GM23338 (cell line): ENCODE results near the gene CTDSP2. TPM values are rescaled to one million over a fixed set of nuclear protein-coding genes. Genes with fewer than 3 reads are reported as not detected.

Experiments used
- ATAC-seq: fragments of 200-7000 bp; cut with Tn5 transposase; 3 replicates; pipeline ENCODE4 v1.9.1; 2020
- DNase-seq: peaks from one replicate; pipeline ENCODE4 v3.0.0-alpha.2; 2015; ENCODE audit warnings: low spot score
- H2AFZ ChIP-seq: fragments of 200-600 bp; sonication (generic); 2 replicates; pipeline ENCODE4 v1.8.0; 2016; ENCODE audit warnings: antibody characterized with exemption, mild to moderate bottlenecking, moderate library complexity
- H3F3A ChIP-seq: fragments of 200-600 bp; sonication (generic); replicated peaks from 2 replicates; pipeline ENCODE4 v1.8.0; 2017; ENCODE audit warnings: antibody characterized with exemption, mixed run types, low read depth
- H3K27ac ChIP-seq: fragments of 200-600 bp; sonication (generic); 2 replicates; pipeline ENCODE4 v1.6.1; 2016; ENCODE audit warnings: low read depth
- H3K27me3 ChIP-seq: fragments of 200-600 bp; sonication (generic); 2 replicates; pipeline ENCODE4 v1.8.0; 2016; ENCODE audit warnings: mild to moderate bottlenecking, mixed run types, moderate library complexity; ENCODE audit not compliant: insufficient read depth
- H3K36me3 ChIP-seq: fragments of 200-600 bp; sonication (generic); 2 replicates; pipeline ENCODE4 v1.8.0; 2016; ENCODE audit warnings: mild to moderate bottlenecking; ENCODE audit not compliant: insufficient read depth
- H3K4me1 ChIP-seq: fragments of 200-600 bp; sonication (generic); 2 replicates; pipeline ENCODE4 v1.8.0; 2016; ENCODE audit warnings: mild to moderate bottlenecking, moderate library complexity; ENCODE audit not compliant: insufficient read depth
- H3K4me2 ChIP-seq: fragments of 200-600 bp; sonication (generic); 2 replicates; pipeline ENCODE4 v1.7.1; 2017; ENCODE audit warnings: mixed run types
- H3K4me3 ChIP-seq: fragments of 200-600 bp; sonication (generic); 2 replicates; pipeline ENCODE4 v1.6.1; 2016; ENCODE audit warnings: mixed run types
- H3K79me2 ChIP-seq: fragments of 200-600 bp; sonication (generic); replicated peaks from 2 replicates; pipeline ENCODE4 v1.8.0; 2017; ENCODE audit warnings: mild to moderate bottlenecking; ENCODE audit not compliant: insufficient read depth
- H3K9me2 ChIP-seq: fragments of 200-600 bp; sonication (generic); 2 replicates; pipeline ENCODE4 v1.8.0; 2017; ENCODE audit not compliant: insufficient read depth
- H4K20me1 ChIP-seq: fragments of 200-600 bp; sonication (generic); replicated peaks from 2 replicates; pipeline ENCODE4 v1.8.0; 2017; ENCODE audit warnings: mild to moderate bottlenecking; ENCODE audit not compliant: insufficient read depth
- H3K27ac Mint-ChIP-seq: 2 replicates; pipeline ENCODE4 v1.8.0; 2020; ENCODE audit warnings: inconsistent platforms, mild to moderate bottlenecking, moderate library complexity, mixed read lengths
- H3K27me3 Mint-ChIP-seq: 3 replicates; pipeline ENCODE4 v1.8.0; 2022; ENCODE audit warnings: low read depth, mild to moderate bottlenecking, moderate library complexity, mixed read lengths, inconsistent platforms; ENCODE audit not compliant: insufficient read depth, poor library complexity
- H3K36me3 Mint-ChIP-seq: 3 replicates; pipeline ENCODE4 v1.8.0; 2021; ENCODE audit warnings: low read depth, mild to moderate bottlenecking, inconsistent platforms, moderate library complexity, mixed read lengths
- H3K4me1 Mint-ChIP-seq: 3 replicates; pipeline ENCODE4 v1.8.0; 2020; ENCODE audit warnings: mild to moderate bottlenecking, inconsistent platforms, mixed read lengths
- H3K4me3 Mint-ChIP-seq: 3 replicates; pipeline ENCODE4 v1.8.0; 2021; ENCODE audit warnings: moderate library complexity, mild to moderate bottlenecking, inconsistent platforms, mixed read lengths
- H3K9me3 Mint-ChIP-seq: 3 replicates; pipeline ENCODE4 v1.8.0; 2020; ENCODE audit warnings: moderate library complexity, mild to moderate bottlenecking, inconsistent platforms, mixed read lengths
- CREB1 ChIP-seq: fragments of 250-450 bp; sonication (Bioruptor Pico); IDR thresholded peaks from 2 replicates; pipeline ENCODE4 v1.5.0; 2020; ENCODE audit warnings: low read depth, mild to moderate bottlenecking, moderate library complexity
- ETS1 ChIP-seq: IDR thresholded peaks from 2 replicates; pipeline ENCODE4 v1.6.1; 2016; ENCODE audit warnings: antibody characterized with exemption
- EZH2 ChIP-seq: fragments of 200-600 bp; sonication (generic); IDR thresholded peaks from one replicate; pipeline ENCODE4 v1.8.0; 2017; ENCODE audit warnings: antibody characterized with exemption, mild to moderate bottlenecking, low read depth; ENCODE audit not compliant: unreplicated experiment
- EZH2phosphoT487 ChIP-seq: fragments of 200-600 bp; sonication (generic); IDR thresholded peaks from one replicate; pipeline ENCODE4 v1.8.1; 2018; ENCODE audit warnings: antibody characterized with exemption; ENCODE audit not compliant: unreplicated experiment
- JUNB ChIP-seq: IDR thresholded peaks from one replicate; pipeline ENCODE4 v1.6.1; 2016; ENCODE audit warnings: antibody characterized with exemption; ENCODE audit not compliant: unreplicated experiment
- NANOG ChIP-seq: IDR thresholded peaks from 2 replicates; pipeline ENCODE4 v1.6.1; 2016; ENCODE audit warnings: antibody characterized with exemption, borderline replicate concordance
- POLR2AphosphoS5 ChIP-seq: IDR thresholded peaks from 2 replicates; pipeline ENCODE4 v1.6.1; 2016; ENCODE audit warnings: antibody characterized with exemption, low read depth
- STAT1 ChIP-seq: IDR thresholded peaks from one replicate; pipeline ENCODE4 v1.6.1; 2016; ENCODE audit warnings: antibody characterized with exemption; ENCODE audit not compliant: unreplicated experiment
- ZNF114 ChIP-seq: fragments of 250-450 bp; sonication (Bioruptor Pico); IDR thresholded peaks from 2 replicates; pipeline ENCODE4 v1.5.0; 2020; ENCODE audit warnings: mild to moderate bottlenecking, moderate library complexity
- ZNF331 ChIP-seq: fragments of 250-450 bp; sonication (Bioruptor Pico); IDR thresholded peaks from 2 replicates; pipeline ENCODE4 v1.5.0; 2020; ENCODE audit warnings: low read depth, mild to moderate bottlenecking, moderate library complexity
- ZNF462 ChIP-seq: fragments of 250-450 bp; sonication (Bioruptor Pico); IDR thresholded peaks from 2 replicates; pipeline ENCODE4 v1.5.0; 2020; ENCODE audit warnings: mild to moderate bottlenecking, moderate library complexity
- polyA plus RNA-seq: library from polyadenylated mRNA; unstranded; fragments of >200 nt; fragmentation: Nextera tagmentation; extraction: Ambion mirVana; gene quantifications from 2 replicates; pipeline ENCODE4 v1.2.1, GENCODE V29; 2016
- total RNA-seq: library from RNA; depleted of rRNA; stranded (reverse); fragments of >200 nt; shearing (Covaris generic); gene quantifications from 2 replicates; pipeline ENCODE4 v1.2.3, GENCODE V29; 2014
- TF ChIP-seq, protein P1 (sequence below): IDR thresholded peaks from one replicate; pipeline ENCODE4 v1.6.1; 2018; ENCODE audit warnings: antibody characterized with exemption; ENCODE audit not compliant: unreplicated experiment
- TF ChIP-seq, protein P2 (sequence below), 2 experiments: fragments of 200-600 bp in 1 of 2; sonication (generic) in 1 of 2; conservative IDR thresholded peaks; 2 replicates each; pipeline versions ENCODE4 v1.5.1 to v1.6.1; 2016 to 2017; ENCODE audit warnings: antibody characterized with exemption in 2 of 2, low read depth in 2 of 2, mild to moderate bottlenecking in 2 of 2, moderate library complexity in 1 of 2

Gene CTDSP2
- total and polyA plus RNA-seq, 2 experiments from 2014 or later: 22.8 to 81.9 TPM

- Mint-ChIP-seq H3K4me3 (no peak overlapping the region), H3K27ac (no peak overlapping the region), H3K36me3 (0 out of 3 replicates have a peak, but pooled peaks cover 3% of the 10 kb centered on the region), H3K4me1 (peaks cover under 1% of the 10 kb centered on the region; the same call in 2 of the 3 replicates), H3K9me3 (no peaks in the 10 kb centered on the region; the same call in 2 of the 3 replicates), H3K27me3 (peaks cover 5% of the 10 kb centered on the region)
- no peak overlapping the region for H3K4me3 ChIP-seq
- H3K36me3 ChIP-seq: no peaks in the 10 kb centered on the region
- TF ChIP-seq STAT1 (no peak), ZNF331 (CRISPR knock-in tag) (no peak), ETS1 (no peak), POLR2AphosphoS5 (no peak), EZH2 (no peak), CREB1 (no peak), EZH2phosphoT487 (no peak), NANOG (no peak), JUNB (no peak), ZNF462 (CRISPR knock-in tag) (no peak), ZNF114 (CRISPR knock-in tag) (no peak)
- TF ChIP-seq, protein P1, sequence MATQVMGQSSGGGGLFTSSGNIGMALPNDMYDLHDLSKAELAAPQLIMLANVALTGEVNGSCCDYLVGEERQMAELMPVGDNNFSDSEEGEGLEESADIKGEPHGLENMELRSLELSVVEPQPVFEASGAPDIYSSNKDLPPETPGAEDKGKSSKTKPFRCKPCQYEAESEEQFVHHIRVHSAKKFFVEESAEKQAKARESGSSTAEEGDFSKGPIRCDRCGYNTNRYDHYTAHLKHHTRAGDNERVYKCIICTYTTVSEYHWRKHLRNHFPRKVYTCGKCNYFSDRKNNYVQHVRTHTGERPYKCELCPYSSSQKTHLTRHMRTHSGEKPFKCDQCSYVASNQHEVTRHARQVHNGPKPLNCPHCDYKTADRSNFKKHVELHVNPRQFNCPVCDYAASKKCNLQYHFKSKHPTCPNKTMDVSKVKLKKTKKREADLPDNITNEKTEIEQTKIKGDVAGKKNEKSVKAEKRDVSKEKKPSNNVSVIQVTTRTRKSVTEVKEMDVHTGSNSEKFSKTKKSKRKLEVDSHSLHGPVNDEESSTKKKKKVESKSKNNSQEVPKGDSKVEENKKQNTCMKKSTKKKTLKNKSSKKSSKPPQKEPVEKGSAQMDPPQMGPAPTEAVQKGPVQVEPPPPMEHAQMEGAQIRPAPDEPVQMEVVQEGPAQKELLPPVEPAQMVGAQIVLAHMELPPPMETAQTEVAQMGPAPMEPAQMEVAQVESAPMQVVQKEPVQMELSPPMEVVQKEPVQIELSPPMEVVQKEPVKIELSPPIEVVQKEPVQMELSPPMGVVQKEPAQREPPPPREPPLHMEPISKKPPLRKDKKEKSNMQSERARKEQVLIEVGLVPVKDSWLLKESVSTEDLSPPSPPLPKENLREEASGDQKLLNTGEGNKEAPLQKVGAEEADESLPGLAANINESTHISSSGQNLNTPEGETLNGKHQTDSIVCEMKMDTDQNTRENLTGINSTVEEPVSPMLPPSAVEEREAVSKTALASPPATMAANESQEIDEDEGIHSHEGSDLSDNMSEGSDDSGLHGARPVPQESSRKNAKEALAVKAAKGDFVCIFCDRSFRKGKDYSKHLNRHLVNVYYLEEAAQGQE: no peak
- TF ChIP-seq, protein P2, sequence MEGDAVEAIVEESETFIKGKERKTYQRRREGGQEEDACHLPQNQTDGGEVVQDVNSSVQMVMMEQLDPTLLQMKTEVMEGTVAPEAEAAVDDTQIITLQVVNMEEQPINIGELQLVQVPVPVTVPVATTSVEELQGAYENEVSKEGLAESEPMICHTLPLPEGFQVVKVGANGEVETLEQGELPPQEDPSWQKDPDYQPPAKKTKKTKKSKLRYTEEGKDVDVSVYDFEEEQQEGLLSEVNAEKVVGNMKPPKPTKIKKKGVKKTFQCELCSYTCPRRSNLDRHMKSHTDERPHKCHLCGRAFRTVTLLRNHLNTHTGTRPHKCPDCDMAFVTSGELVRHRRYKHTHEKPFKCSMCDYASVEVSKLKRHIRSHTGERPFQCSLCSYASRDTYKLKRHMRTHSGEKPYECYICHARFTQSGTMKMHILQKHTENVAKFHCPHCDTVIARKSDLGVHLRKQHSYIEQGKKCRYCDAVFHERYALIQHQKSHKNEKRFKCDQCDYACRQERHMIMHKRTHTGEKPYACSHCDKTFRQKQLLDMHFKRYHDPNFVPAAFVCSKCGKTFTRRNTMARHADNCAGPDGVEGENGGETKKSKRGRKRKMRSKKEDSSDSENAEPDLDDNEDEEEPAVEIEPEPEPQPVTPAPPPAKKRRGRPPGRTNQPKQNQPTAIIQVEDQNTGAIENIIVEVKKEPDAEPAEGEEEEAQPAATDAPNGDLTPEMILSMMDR (conservative IDR thresholded peaks at IDR 0.05; ENCODE audit: low read depth in 2 of 2): no peak
- peaks cover 2% of the 10 kb centered on the region for H3K79me2 ChIP-seq
- H3K27me3 ChIP-seq: peaks cover 15% of the 10 kb centered on the region
- no peaks in the 10 kb centered on the region for H3K4me1 ChIP-seq
- no peak for DNase-seq
- H3F3A ChIP-seq: no peaks in the 10 kb centered on the region
- no peak for ATAC-seq
- H3K9me2 ChIP-seq: no peaks in the 10 kb centered on the region
- no peaks in the 10 kb centered on the region; the same call in 1 of the 2 replicates for H4K20me1 ChIP-seq
- no peak overlapping the region for H2AFZ ChIP-seq
- no peak overlapping the region for H3K4me2 ChIP-seq
- H3K27ac ChIP-seq: no peak overlapping the region
These were observed 68.6 kb downstream of the CTDSP2 start for GRCh38 chr12:57777911-57778310.
